DMS 273 (cell line): Measurements from ENCODE around the gene KIRREL3.
A peak's percentile ranks its signal among the peaks of the same experiment; 100 is the strongest.
"Not testable (repeated sequence)": the region's sequence is repeated elsewhere in the genome, so short reads cannot be mapped to it uniquely, and the experiment has no call there.

ENCODE experiments used
- DNase-seq: peaks from one replicate; lab custom pipeline; 2025; ENCODE audit not compliant: unreplicated experiment; lab: John Stamatoyannopoulos, UW

KIRREL3 gene

DNA sequence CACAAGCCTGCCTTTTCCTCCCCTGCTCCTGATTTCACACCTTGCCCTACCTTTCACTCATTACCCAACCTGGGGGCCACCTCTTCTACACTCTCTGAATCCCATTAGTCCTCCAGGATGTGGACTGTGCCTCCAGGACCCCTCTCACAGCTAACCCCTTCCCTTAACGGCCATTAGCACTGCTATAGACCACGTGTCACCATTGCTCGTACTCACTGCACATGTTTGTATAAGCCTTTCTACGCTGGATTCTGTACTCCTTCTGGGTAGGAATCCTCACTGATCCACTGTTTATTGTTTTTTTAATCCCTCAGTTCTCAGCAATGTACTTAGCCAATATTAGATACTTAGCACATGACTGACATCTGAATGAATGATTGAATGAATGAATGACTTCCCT is 40.9 kb downstream of the KIRREL3 start:
- no peak for DNase-seq

DNA sequence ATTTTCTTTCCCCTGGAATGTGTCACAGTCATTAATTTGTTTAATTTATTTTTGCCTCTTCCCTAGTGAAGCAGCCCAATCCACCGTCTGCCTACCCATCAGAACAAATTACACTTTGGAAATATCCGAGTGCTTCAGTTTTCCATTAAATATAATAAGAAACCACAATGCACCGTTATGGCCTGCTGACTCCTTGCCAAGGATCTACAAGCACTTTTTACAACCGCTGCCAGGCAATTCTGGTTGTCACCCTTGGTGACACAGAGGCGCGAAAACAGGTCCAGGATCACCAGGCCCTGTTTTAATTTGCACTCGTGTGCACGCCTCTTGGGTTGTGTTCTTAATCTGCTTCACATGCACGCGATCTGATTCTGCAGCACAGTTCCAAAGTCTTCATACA is 43.9 kb downstream of the KIRREL3 start:
- no peak for DNase-seq

DNA sequence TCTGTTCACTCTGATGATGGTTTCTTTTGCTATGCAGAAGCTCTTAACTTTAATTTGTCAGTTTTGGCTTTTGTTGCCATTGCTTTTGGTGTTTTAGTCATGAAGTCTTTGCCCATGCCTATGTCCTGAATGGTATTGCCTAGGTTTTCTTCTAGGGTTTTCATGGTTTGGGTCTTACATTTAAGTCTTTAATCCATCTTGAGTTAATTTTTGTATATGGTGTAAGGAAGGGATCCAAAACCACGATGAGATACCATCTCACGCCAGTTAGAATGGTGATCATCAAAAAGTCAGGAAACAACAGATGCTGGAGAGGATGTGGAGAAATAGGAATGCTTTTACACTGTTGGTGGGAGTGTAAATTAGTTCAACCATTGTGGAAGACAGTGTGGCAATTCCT is 48.0 kb downstream of the KIRREL3 start:
- not testable (repeated sequence) for DNase-seq

DNA sequence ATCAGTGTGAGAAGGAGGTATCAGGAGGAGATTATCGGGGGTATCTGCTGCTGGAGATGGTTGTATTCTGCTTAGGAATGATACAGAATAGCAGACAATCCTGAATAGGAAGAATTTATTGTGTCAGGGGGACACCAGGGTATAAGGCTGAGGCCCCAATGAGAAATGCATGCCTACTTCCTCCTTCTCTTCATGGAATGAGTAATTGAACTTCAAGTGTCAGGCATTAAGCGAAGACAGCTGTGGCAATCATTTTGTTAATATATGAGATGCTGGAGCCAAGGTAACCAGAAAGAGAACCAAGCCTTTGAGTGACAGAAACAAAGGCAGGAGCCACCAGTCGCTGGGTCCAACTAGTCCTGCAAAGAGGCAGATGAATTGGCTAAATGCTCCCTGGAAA is 49.1 kb downstream of the KIRREL3 start:
- DNase-seq = no peak

DNA sequence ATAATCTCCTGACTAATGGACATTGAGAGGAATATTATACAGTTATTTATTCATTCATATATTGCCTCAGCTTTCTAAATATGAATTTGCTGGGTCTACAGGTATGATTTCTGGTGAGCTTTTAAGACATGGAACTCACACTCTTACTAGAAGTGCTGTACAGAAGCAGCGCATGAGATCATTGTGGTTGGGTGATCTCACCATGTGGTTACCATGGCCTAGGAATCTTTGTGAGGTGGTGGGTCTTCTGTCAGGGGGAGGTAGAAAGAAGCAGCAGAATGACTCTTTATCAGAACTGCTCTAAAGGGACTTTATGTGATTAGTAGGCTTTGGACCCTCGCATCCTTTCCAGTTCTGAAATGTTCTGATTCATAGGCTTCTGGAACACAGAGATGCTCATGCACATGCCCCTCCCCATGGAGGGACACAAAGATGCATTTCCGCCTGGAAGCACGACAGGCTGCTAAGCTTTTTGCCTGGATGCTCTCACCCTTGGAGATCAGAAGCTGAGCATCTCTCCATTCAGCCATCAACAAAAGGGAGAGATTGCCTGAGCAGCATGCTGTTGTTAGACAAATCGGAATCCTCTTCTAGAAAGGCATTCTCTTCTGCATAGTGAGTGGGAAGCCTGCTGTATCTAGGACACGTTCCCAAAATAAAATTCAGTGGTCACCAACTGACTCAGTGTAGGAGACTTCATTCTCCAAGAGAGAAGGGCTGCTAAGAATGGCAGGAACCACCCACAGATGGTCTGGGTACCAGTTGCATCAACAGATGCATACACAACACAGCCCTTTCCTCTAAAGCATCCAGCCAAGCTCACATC is 51.3 kb downstream of the KIRREL3 start:
- DNase-seq = no peak

DNA sequence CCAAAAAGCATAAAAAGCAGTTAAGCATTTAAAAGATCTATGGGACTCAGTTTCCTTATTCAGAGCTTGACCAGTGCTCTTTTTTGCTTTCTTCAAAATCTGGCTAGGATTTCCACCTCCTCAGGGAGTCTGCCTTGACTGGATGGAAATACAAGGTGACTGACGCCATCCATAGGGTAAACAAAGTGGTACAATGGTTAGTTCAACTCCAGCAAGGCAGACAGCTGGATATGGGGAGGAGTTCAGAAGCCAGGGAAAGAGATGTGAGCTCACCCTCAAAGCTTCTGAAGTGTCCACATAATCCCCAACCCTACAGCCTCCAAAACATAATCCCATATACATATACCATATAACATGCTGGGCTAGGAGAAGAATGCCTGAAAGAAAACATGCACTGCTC is 52.0 kb downstream of the KIRREL3 start:
- no peak for DNase-seq

DNA sequence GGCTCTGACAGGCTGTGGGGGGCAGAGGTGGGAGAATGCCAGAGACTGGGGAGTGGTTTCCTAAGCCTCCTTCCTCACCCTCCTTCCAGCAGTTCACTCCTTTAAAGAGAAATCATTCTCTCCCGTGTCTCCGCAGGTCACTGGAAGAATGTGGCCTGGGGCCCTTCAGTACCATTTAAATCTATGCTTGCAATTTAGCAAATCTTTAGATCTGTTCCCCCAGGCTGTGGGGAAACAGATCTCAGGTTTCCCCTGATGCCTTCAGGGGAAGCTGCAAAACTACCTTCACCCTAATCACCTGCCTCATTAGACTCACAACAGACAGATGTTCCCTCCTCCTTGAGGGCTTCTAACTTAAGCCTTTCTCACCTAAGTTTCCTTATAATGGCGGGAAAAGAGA is 55.3 kb downstream of the KIRREL3 start:
- no peak for DNase-seq

DNA sequence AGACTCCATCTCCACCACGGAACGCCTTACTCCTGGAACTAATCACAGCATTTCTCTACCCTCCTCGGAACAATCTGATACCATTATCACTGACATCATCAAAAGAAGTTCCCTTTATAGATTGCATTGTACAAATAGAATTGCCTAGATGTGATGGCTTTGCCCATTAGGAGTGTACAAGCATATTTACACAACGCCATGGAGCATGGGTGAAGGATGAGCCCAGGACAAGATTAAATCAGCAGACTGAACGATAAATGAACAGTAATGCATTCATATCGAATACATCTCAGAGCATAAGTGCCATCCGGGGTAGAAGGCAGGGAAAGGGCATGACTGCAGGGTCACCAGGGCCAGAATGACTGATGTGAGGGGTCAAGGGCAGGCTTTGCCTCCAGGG is 57.3 kb downstream of the KIRREL3 start:
- no peak for DNase-seq

DNA sequence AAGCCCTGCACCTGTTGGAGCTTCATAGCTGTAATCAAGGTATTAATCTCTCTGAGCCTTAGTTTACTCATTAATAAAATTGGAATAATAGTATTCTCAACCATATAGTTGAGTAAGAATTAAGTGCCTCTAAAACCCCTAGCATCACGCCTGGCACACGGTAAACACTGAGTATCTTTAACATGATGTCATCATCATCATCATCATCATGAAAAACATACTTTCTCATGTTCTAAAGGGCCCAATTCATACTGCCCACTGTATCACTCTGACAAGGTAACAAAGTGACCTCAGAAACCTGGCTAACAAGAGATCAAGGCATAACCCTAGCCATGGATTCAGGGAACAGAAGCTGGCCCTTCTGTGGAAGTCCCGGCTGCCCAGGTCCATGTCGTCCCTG is 58.4 kb downstream of the KIRREL3 start:
- DNase-seq = no peak

DNA sequence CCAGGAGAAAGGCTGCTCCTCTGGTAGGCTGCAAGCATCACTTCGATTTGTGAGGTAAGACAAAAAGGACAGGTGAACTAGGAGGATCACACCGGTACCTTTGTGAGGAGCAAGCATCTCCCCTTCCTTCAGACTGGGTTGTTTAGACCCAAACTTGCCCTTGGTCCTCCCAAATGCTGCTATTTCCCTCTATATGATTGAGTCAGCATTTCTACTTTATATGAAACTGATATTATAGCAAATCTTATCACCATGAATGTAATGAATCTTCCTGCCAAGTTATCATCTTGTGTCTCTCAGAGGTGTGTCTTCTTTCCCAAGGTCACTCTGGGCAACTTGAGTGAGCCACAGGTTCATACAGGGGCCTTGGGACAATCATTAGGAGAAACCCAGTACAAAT is 61.0 kb downstream of the KIRREL3 start:
- DNase-seq = no peak

DNA sequence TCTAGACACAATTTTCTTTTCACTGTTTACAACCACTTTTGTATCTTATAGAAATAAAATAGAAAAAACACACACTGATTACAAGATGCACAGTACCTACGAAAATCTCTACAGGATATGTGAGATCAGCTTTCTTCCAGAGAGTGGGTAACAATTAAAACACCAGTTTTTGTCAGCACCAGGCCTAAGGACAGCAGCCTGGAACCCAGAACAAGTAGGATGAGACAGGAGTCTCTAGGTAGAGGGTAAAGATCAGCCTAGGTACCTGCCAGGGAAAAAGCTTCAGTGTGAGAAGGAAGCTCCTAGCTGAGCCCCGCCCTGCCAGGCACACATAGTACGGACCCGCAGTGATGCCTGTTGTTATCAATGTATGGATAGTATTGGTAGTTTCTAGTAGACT is 61.9 kb downstream of the KIRREL3 start:
- no peak for DNase-seq

DNA sequence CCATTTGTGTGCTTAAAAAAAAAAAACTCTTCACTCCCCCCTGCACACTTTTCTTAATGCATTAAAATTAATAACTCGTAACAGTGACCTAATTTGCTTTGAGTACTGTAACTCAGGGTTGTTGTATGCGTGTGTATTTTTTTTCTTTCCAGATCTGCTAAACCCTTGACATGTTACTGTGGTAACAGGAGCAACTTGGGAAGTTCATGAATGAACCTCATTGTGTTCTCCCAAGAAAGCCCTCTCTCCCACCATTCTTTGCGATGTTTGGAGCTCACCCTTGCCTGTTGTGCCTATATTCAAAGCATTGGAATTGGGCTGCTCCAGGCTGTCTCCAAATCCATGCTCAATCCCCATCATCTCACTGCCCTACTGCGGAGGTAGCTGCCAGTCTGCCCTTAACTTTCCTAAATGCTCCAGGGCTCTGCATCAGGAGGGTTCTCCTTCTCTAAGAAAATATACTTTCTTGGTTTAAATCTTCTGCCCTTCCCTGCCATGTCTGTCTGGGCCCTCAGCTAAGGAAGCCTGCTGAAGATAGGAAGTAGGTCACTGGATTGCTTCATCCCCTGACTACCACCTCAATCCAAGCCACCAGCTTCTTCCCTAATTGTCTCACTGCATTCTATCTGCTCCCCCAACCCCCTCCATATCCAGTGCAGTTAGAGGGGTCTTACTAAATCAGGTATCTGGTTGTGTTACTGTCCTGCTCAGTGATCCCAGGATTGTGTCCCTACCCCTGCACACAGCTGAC is 70.3 kb downstream of the KIRREL3 start:
- DNase-seq = no peak

DNA sequence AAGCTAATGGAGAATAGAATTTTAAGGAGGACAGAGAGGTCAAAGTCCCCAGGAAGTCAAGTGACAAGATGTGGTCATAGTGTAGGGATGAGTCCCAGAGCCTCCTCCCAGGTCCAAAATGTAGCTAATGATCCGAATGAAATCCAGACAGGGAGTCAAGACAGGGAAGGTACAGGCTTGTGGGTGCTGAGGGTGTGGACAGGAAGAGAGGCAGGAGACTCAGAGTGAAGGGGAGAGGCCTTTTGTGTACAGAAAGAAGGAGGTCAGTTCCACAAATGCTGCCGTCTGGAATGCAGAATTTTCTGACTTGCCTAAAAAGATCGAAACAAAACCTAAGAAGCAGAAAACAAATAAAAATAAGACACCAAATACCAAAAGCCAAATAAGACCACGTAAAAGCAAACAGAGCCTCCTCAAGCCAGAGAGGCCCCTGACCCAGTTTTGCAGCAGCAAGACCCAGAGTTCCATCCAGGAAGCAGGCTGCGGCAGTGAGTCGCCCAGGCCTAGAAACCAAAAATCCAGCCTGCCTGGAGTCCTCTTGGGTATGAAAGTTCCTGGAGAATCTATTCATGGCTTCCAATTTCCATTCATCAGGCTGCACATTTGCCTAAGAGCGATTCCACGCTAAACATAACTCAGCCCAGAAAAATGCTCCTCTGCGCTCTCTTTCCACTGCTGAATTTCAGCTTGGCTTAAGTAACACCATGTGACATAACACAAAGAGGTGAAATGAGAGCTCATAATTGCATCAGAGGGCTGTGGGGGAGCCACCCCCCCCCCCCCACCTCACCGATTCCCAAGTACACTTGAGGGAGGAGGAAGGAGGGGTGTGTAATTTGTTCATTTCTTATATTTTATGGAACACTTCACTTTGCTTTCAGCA is 71.2 kb downstream of the KIRREL3 start:
- DNase-seq = no peak

DNA sequence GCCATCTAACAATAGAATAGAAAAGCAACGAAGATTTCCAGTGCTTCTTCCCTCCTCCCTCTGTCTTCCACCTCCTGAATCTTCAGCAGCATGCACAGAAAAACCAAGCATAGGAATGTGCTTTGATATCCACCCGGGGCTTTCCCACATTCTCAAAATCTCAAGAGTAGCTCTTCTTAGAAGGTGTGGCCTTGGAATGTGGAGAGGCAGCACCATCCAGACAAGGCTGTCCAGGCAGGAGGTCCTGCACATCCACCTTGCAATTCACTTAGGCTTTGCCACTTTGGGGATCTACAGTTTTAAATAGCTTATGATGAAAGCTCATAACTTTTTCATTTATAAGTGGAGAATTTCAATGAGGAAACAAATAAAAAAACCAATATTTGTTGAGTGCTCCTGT is 72.9 kb downstream of the KIRREL3 start:
- no peak for DNase-seq

DNA sequence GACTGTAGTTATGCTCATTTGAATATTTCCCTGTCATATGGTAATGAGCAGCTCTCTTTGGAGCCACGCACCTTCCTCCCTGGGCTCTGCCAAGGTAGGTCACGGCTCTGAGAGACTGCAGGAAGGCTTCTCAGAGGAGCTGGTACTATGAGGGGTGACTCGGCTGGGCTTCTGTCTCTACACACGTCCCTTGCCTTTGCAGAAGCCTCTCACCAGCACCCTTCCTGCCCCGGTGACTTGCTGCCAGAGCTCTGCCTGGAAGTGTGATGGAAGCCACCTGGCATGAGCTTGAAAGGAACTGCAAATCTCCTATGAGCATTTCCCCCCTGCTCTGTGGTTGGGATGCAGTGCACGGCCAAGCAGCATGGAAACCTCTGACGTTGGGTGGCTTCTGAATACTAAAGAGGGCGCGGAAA is 74.2 kb downstream of the KIRREL3 start:
- no peak for DNase-seq

DNA sequence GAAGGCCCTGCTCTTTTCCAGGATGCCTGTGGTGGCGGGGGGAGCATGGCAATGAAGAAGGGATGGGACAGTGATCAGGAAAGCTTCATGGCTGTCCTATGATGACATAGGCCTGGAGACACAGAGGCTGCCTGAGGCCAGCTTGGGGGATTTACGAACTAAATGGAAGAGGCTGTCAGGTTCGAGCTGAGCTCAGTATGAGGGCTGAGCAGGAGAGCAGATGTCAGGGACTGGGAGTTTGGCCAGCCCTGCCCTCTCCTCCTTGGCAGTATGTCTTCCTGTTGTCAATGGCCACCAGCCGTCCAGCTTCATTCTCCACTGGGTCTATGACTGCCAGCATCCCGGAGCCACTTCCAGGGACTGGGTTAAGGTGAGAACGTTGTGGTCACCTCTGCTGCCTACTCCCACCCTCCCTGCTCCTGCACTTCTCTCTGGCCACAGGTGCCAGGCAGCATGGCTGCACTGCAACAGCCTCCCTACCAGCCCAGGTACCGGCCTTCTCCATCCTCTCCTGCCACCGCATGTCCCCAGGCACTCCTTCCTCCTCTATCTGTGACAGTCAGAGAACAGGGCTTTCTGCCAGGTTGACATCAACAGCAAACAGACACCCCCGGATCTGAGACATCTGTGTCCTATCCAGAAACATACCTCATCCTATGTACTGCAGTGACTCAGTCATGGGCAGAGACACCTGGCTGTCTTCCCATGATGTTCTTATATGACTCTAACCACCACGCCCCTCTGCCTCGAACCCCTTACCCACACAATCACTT is 75.1 kb downstream of the KIRREL3 start:
- peak; percentile 0 for DNase-seq

DNA sequence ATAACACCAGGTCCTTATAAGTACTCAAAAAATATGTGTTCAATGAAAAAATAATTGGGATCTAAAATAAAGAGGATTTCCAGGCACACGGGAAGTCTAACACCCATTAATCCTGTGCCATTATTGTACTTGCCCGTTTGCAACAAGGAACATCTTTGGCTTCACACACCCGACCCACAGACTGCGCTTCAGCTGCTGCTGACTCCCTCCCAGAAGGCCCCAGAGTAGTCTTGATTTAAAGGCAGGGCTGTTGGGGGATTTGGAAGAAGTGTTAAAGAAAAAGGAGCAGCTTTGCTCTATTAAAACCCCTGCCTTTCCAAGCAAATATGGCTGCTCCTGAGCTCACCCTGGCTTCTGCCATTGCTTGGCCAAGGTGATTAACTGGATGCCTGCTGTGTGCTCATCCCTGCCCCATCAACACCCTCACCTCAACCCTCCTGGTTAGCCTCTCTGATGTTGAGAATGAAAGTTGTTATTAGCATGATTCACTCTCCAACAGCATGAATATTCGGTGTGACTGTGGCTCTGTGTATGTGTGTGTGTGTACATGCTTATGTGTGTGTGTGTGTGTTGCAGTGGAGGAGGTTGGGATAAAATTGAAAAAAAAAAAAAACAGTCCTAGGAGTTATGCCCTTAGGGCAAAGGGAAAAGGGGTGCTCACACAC is 76.1 kb downstream of the KIRREL3 start:
- DNase-seq = no peak

DNA sequence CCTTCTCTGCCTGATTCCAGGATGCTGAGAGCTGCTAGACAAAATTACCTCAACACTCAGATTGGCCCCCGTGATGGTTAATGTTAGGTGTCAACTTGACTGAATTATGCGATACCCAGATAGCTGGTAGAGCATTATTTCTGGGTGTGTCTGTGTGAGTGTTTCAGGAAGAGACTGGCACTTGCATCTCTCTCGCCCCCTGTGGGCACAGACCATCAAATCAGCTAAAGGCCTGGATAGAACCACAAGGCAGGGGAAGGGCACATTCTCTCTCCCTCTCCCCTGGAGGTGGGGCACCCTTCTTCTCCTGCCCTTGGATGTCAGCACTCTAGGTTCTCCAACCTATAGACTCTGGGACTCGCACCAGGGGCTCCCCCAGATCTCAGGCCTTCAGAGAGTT is 79.7 kb downstream of the KIRREL3 start:
- no peak for DNase-seq

DNA sequence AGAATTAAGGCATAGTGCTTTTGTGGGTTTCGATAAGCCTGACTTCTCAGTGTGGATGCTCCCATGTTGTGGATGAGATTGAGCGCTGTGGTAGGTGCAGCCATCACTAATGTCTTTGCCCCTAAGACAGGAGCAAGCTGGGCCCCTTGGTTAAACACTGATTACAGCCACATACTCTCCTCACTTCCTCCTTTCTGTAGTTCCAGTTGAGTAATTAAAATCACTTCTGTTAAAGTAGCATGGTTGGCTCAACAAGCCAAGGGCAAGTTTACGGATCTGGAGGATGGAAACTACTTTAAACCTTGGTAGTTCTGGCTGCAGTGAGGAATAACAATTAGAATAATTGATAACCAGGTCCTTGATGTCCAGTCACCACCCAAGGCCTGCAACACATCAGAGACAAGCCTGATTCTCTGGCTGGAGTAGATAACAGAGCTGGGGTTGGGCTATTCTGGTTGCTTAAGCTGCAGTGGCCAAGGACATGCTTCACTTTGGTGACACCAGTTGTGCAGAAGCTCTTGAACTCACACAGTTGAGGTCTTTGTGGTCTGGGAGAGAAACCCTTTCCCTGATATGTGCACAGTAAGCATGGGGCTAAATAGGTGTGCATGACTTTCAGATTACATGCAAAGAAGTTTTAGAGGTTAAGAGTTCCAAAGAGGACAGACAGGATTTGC is 81.3 kb downstream of the KIRREL3 start:
- DNase-seq = no peak

DNA sequence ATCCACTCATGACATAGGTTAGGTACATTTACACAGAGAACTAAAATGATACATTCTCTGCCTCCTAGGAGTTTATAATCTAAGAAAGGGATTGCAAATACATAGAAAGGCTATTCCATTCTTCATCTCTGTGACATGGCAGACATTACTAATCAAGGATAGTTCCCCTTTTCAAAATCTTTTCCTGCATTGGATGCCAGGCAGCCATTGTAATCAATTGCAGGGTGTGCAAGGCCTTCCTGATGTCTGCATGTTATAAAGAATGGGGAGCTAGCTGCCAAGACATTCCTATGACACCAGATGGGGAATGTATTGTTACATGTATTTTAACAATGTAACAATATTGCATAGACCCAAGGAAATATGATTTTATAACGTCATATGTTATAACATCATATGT is 82.0 kb downstream of the KIRREL3 start:
- no peak for DNase-seq
